B cell (primary cell): Measurements from ENCODE around the gene SLFN13. TPM values are rescaled to one million over a fixed set of nuclear protein-coding genes. Genes with fewer than 3 reads are reported as not detected.

Experiments used
- ATAC-seq: fragments of 200-7000 bp; cut with Tn5 transposase; one replicate; pipeline ENCODE4 v1.10.0; 2021; ENCODE audit warnings: low read depth, mild to moderate bottlenecking, moderate number of reproducible peaks, moderate library complexity
- CTCF ChIA-PET: fragments of 350-600 bp; sonication (Branson Sonifier 250); formaldehyde crosslinking; loops from one replicate; lab custom pipeline; 2021; ENCODE audit warnings: antibody characterized with exemption, inconsistent platforms; lab: Charles Lee
- POLR2A ChIA-PET: fragments of 350-600 bp; sonication (Branson Sonifier 250); formaldehyde crosslinking; loops from one replicate; lab custom pipeline; 2021; ENCODE audit warnings: antibody characterized with exemption; lab: Charles Lee
- DNase-seq: peaks from one replicate; pipeline ENCODE4 v3.0.0; 2013
- H2AFZ ChIP-seq: 2 replicates; pipeline ENCODE4 v1.6.1; 2012; ENCODE audit warnings: mild to moderate bottlenecking, low read depth, low read length; ENCODE audit not compliant: insufficient read depth, poor library complexity, severe bottlenecking
- H3K27ac ChIP-seq, 2 donors: 1 replicate in 1 of 2; 2 replicates in 1 of 2; pipeline ENCODE4 v1.5.1; 2012 to 2013; ENCODE audit warnings: low read length in 2 of 2, mild to moderate bottlenecking in 2 of 2, moderate library complexity in 1 of 2
- H3K27me3 ChIP-seq, 4 experiments: fragments of 200-600 bp in 1 of 4; sonication (generic) in 1 of 4; replicated peaks in 1 of 4; 1 replicate in 2 of 4; 2 replicates in 2 of 4; pipeline versions ENCODE4 v1.6.1 to v1.7.0; 2013 to 2016; ENCODE audit warnings: low read length in 3 of 4, mild to moderate bottlenecking in 2 of 4, mixed read lengths in 1 of 4, moderate library complexity in 1 of 4; ENCODE audit not compliant: insufficient read depth in 4 of 4, control insufficient read depth in 3 of 4; ENCODE audit errors: control extremely low read depth in 1 of 4
- H3K36me3 ChIP-seq, 2 experiments: replicated peaks in 1 of 2; 1 replicate in 1 of 2; 2 replicates in 1 of 2; pipeline versions ENCODE4 v1.6.1 to v1.7.1; 2013; ENCODE audit warnings: low read length in 1 of 2; ENCODE audit not compliant: insufficient read depth in 2 of 2, control insufficient read depth in 1 of 2; ENCODE audit errors: control extremely low read depth in 1 of 2, extremely low read depth in 1 of 2
- H3K4me1 ChIP-seq, 2 donors: fragments of 200-600 bp in 1 of 2; sonication (generic) in 1 of 2; 1 replicate in 1 of 2; 2 replicates in 1 of 2; pipeline versions ENCODE4 v1.5.1 to v1.6.1; 2013 to 2017; ENCODE audit warnings: low read length in 2 of 2; ENCODE audit not compliant: control insufficient read depth in 2 of 2, insufficient read depth in 2 of 2
- H3K4me2 ChIP-seq: replicated peaks from 2 replicates; pipeline ENCODE3; 2012; ENCODE audit warnings: mild to moderate bottlenecking, low read depth, low read length; ENCODE audit not compliant: poor library complexity, severe bottlenecking
- H3K4me3 ChIP-seq, 5 experiments: fragments of 200-600 bp in 1 of 5; sonication (generic) in 1 of 5; 1 replicate in 3 of 5; 2 replicates in 2 of 5; pipeline versions ENCODE4 v1.5.1 to v1.7.0; 2011 to 2016; ENCODE audit warnings: low read length in 4 of 5, mild to moderate bottlenecking in 4 of 5, low read depth in 2 of 5, control low read depth in 1 of 5, moderate library complexity in 1 of 5; ENCODE audit not compliant: insufficient read depth in 1 of 5; ENCODE audit errors: control extremely low read depth in 1 of 5, extremely low read depth in 1 of 5
- H3K79me2 ChIP-seq: fragments of 200-600 bp; sonication (generic); one replicate; pipeline ENCODE4 v1.6.0; 2016; ENCODE audit warnings: low read length; ENCODE audit not compliant: control insufficient read depth, insufficient read depth
- H3K9ac ChIP-seq: fragments of 200-600 bp; sonication (generic); 2 replicates; pipeline ENCODE4 v1.6.1; 2017; ENCODE audit warnings: mild to moderate bottlenecking, low read length, moderate library complexity
- H3K9me3 ChIP-seq, 3 donors: one replicate each; pipeline versions ENCODE4 v1.6.1 to v1.7.1; 2013; ENCODE audit warnings: low read length in 2 of 3; ENCODE audit not compliant: control insufficient read depth in 2 of 3, insufficient read depth in 1 of 3; ENCODE audit errors: control extremely low read depth in 1 of 3
- H4K20me1 ChIP-seq: 2 replicates; pipeline ENCODE4 v1.6.0; 2012; ENCODE audit warnings: mild to moderate bottlenecking, low read length; ENCODE audit not compliant: insufficient read depth, control insufficient read depth, poor library complexity, severe bottlenecking
- H3K27ac Mint-ChIP-seq: one replicate; pipeline ENCODE4 v1.8.0; 2021; ENCODE audit warnings: mixed read lengths
- H3K27me3 Mint-ChIP-seq: one replicate; pipeline ENCODE4 v1.8.0; 2021; ENCODE audit warnings: mixed read lengths
- H3K4me1 Mint-ChIP-seq: one replicate; pipeline ENCODE4 v1.8.0; 2021; ENCODE audit warnings: mixed read lengths
- H3K4me3 Mint-ChIP-seq: one replicate; pipeline ENCODE4 v1.8.0; 2021; ENCODE audit warnings: mixed read lengths
- H3K9me3 Mint-ChIP-seq: one replicate; pipeline ENCODE4 v1.8.0; 2022; ENCODE audit warnings: mixed read lengths; ENCODE audit not compliant: insufficient read depth
- CTCF ChIP-seq: fragments of 200-600 bp; IDR thresholded peaks from one replicate; pipeline ENCODE4 v1.8.0; 2022; ENCODE audit warnings: antibody characterized with exemption, mild to moderate bottlenecking
- EZH2 ChIP-seq: IDR thresholded peaks from 2 replicates; pipeline ENCODE4 v1.6.1; 2012; ENCODE audit warnings: borderline replicate concordance, low read depth, mild to moderate bottlenecking, moderate library complexity, low read length; ENCODE audit not compliant: insufficient read depth, poor library complexity, severe bottlenecking
- WGBS: methylation state at CpG from one replicate; pipeline ENCODE4 v1.1.5; 2013; ENCODE audit warnings: missing lambda C conversion rate; ENCODE audit not compliant: insufficient coverage; 5-methylcytosine and 5-hydroxymethylcytosine counted together
- intact Hi-C: fragments of 100-400 bp; cut with micrococcal nuclease; formaldehyde crosslinking; loops from one replicate; pipeline ENCODE4 v1.10.0; 2022
- polyA plus RNA-seq: library from polyadenylated mRNA; depleted of rRNA; stranded (reverse); fragments of >200 nt; gene quantifications from 2 replicates; pipeline ENCODE4 v1.2.3, GENCODE V29; 2012
- total RNA-seq, 2 donors: library from RNA; stranded (reverse); fragments of 120-200 nt in 1 of 2; gene quantifications; 1 replicate in 1 of 2; 2 replicates in 1 of 2; pipeline versions ENCODE4 v1.2.3 to v1.2.4, GENCODE V29; 2013 to 2022

The SLFN13 gene
- total and polyA plus RNA-seq, 2 donors (not counting 1 experiment from before 2014, with no cell fraction given): 9.5 to 31.0 TPM

- intact Hi-C loops: no loop called here
- 33% methylated on average over 1 of the region's 3 CpGs for WGBS
- Mint-ChIP-seq H3K9me3 (peaks cover 3% of the 10 kb centered on the region), H3K27me3 (peaks cover 70% of the 10 kb centered on the region), H3K4me3 (no peak overlapping the region), H3K27ac (no peak overlapping the region), H3K4me1 (peaks cover 38% of the 10 kb centered on the region)
- no peaks in the 10 kb centered on the region for H3K36me3 ChIP-seq
- POLR2A ChIA-PET: no interaction called here
- no peak overlapping the region for H3K4me2 ChIP-seq
- peaks cover 36 to 38% of the 10 kb centered on the region in 2 donors for H3K4me1 ChIP-seq
- DNase-seq (no peak), ATAC-seq (no peak)
- TF ChIP-seq CTCF (no peak), EZH2 (no peak)
- CTCF ChIA-PET: interaction anchor here (0.6 to 1.5 kb wide), 3 partner anchors 39 to 179 kb away, joined by 3 to 7 read pairs (median 4); no protein-coding TSS in a partner anchor
- no peaks in the 10 kb centered on the region for H3K79me2 ChIP-seq
- H3K27me3 ChIP-seq: peaks cover 0 to 79% (median 60%) of the 10 kb centered on the region in 4 experiments
- peaks cover 10 to 51% (median 18%) of the 10 kb centered on the region in 3 donors for H3K9me3 ChIP-seq
- H2AFZ ChIP-seq: no peak overlapping the region
- H3K4me3 ChIP-seq: no peak overlapping the region
- H3K9ac ChIP-seq: no peak overlapping the region
- H3K27ac ChIP-seq: no peak overlapping the region
- H4K20me1 ChIP-seq: no peaks in the 10 kb centered on the region
Observed at GRCh38 chr17:35491417-35491816, 42.9 kb upstream of the SLFN13 start.

- Mint-ChIP-seq H3K4me1 (peaks cover 32% of the 10 kb centered on the region), H3K4me3 (peak overlapping the region; percentile 23)
- WGBS: 25% methylated on average over 12 of the region's 18 CpGs
Observed at GRCh38 chr17:35489944-35490343, 41.4 kb upstream of the SLFN13 start.

More at GRCh38 chr17:35489944-35490343, 41.4 kb upstream of the SLFN13 start:
- intact Hi-C loops: no loop called here
- H4K20me1 ChIP-seq: no peaks in the 10 kb centered on the region
- ChIA-PET POLR2A (no interaction called here), CTCF (interaction anchor here (1.1 to 1.5 kb wide), 3 partner anchors 57 to 177 kb away, joined by 3 to 7 read pairs (median 3); no protein-coding TSS in a partner anchor)
- H3K9me3 ChIP-seq: peaks cover 9 to 36% (median 16%) of the 10 kb centered on the region in 3 donors
- H3K9ac ChIP-seq: no peak overlapping the region
- no peak overlapping the region for H3K4me2 ChIP-seq
- H3K27ac ChIP-seq: no peak overlapping the region
- TF ChIP-seq EZH2 (no peak), CTCF (no peak)
- H3K27me3 ChIP-seq: peaks cover 0 to 64% (median 54%) of the 10 kb centered on the region in 4 experiments
- H3K36me3 ChIP-seq: no peaks in the 10 kb centered on the region
- H3K4me3 ChIP-seq: no peak overlapping the region
- ATAC-seq (no peak), DNase-seq (peak; percentile 39)
- H3K4me1 ChIP-seq: peaks cover 24 to 29% of the 10 kb centered on the region in 2 donors
- H3K9me3 Mint-ChIP-seq: peaks cover 3% of the 10 kb centered on the region
- H3K27ac Mint-ChIP-seq: peak overlapping the region; percentile 59
- H3K79me2 ChIP-seq: no peaks in the 10 kb centered on the region
- peaks cover 59% of the 10 kb centered on the region for H3K27me3 Mint-ChIP-seq
- H2AFZ ChIP-seq: no peak overlapping the region
